Activated T-helper 2 cell treated with anti-CD3 and anti-CD28 coated beads, Interferon-gamma antibody, Interleukin-2, Interleukin-4, amounts not matched to agents 10 μg/mL and 5 μg/mL and 100 μg/mL, durations not matched to agents 14 hours and 24 hours and 36 hours (primary cell): ENCODE results near the gene ADTRP. TPM values are rescaled to one million over a fixed set of nuclear protein-coding genes. Genes with fewer than 3 reads are reported as not detected.
A peak's percentile ranks its signal among the peaks of the same experiment; 100 is the strongest.

Experiments
- DNase-seq: peaks from one replicate; pipeline ENCODE4 v3.0.0; 2021; ENCODE audit warnings: low spot score
- H3K27ac Mint-ChIP-seq: one replicate; pipeline ENCODE4 v1.8.0; 2021; ENCODE audit warnings: mixed read lengths
- H3K27me3 Mint-ChIP-seq: one replicate; pipeline ENCODE4 v1.8.0; 2021; ENCODE audit warnings: low read depth, mixed read lengths
- H3K36me3 Mint-ChIP-seq: one replicate; pipeline ENCODE4 v1.8.0; 2021; ENCODE audit warnings: low read depth, mixed read lengths
- H3K4me1 Mint-ChIP-seq: one replicate; pipeline ENCODE4 v1.8.0; 2021; ENCODE audit warnings: low read depth, mixed read lengths
- H3K4me3 Mint-ChIP-seq: one replicate; pipeline ENCODE4 v1.8.0; 2021; ENCODE audit warnings: low read depth, mild to moderate bottlenecking, moderate library complexity, mixed read lengths
- H3K9me3 Mint-ChIP-seq: one replicate; pipeline ENCODE4 v1.8.0; 2021; ENCODE audit warnings: mixed read lengths
- intact Hi-C: fragments of 100-400 bp; cut with micrococcal nuclease; formaldehyde crosslinking; loops from one replicate; pipeline ENCODE4 v1.15.1; 2023
- total RNA-seq: library from RNA; stranded (reverse); gene quantifications from 2 replicates; pipeline ENCODE4 v1.2.3, GENCODE V29; 2022

ADTRP gene
- total RNA-seq, 1 donor from 2014 or later, result 1.6 TPM

GRCh38 chr6:11718463-11718862 is 60.1 kb downstream of the ADTRP start:
- Mint-ChIP-seq H3K36me3 (peaks cover 6% of the 10 kb centered on the region), H3K4me1 (peaks cover 35% of the 10 kb centered on the region), H3K27ac (no peak overlapping the region), H3K9me3 (no peaks in the 10 kb centered on the region), H3K27me3 (no peaks in the 10 kb centered on the region), H3K4me3 (no peak overlapping the region)
- no peak for DNase-seq
- intact Hi-C loops, result no loop called here

DNA sequence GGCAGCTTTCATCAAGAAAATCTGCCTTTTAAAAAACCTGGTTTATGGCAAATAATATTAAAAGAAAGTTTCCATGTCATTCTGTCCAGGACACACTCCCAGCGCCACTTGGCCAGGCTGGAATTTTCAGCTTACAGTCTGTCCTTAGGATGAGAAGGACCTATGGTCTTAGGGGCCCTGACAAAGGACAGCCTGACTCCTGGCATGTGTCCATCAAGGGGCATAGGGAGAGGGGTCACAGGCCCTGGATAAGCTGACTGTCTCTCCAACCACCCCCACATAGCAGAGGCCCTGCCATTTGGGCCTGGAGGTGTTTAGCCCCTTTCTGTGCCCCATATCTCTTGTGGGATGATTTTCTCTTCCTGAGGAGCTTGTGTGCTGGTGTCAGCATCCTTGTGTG is 60.6 kb downstream of the ADTRP start:
- no peak overlapping the region for H3K27ac Mint-ChIP-seq
- H3K4me1 Mint-ChIP-seq, result peaks cover 35% of the 10 kb centered on the region
- H3K36me3 Mint-ChIP-seq, result peaks cover 6% of the 10 kb centered on the region
- no peak for DNase-seq
- no peaks in the 10 kb centered on the region for H3K27me3 Mint-ChIP-seq
- no peak overlapping the region for H3K4me3 Mint-ChIP-seq
- H3K9me3 Mint-ChIP-seq, result no peaks in the 10 kb centered on the region
- intact Hi-C loops, result no loop called here

- H3K27ac Mint-ChIP-seq, result peak overlapping the region; percentile 69
- no peak for DNase-seq
- no peaks in the 10 kb centered on the region for H3K36me3 Mint-ChIP-seq
- H3K4me1 Mint-ChIP-seq, result peaks cover 57% of the 10 kb centered on the region
- H3K27me3 Mint-ChIP-seq, result no peaks in the 10 kb centered on the region
- H3K9me3 Mint-ChIP-seq, result no peaks in the 10 kb centered on the region
- intact Hi-C loops, result loop anchor here (5.0 kb wide), 4 partner anchors 48 to 517 kb away; no protein-coding TSS in a partner anchor
- H3K4me3 Mint-ChIP-seq, result no peak overlapping the region
Measured at GRCh38 chr6:11714798-11715285, 63.8 kb downstream of the ADTRP start.

- Mint-ChIP-seq H3K9me3 (peaks cover 1% of the 10 kb centered on the region), H3K4me3 (no peak overlapping the region), H3K27ac (peak overlapping the region; percentile 69), H3K36me3 (no peaks in the 10 kb centered on the region), H3K4me1 (peaks cover 59% of the 10 kb centered on the region), H3K27me3 (no peaks in the 10 kb centered on the region)
- intact Hi-C loops, result loop anchor here (5.0 kb wide), 4 partner anchors 47 to 518 kb away; no protein-coding TSS in a partner anchor
- DNase-seq, result no peak
Measured at GRCh38 chr6:11714116-11714797, 64.3 kb downstream of the ADTRP start.

- no peaks in the 10 kb centered on the region for H3K27me3 Mint-ChIP-seq
- peaks cover 7% of the 10 kb centered on the region for H3K9me3 Mint-ChIP-seq
- H3K4me1 Mint-ChIP-seq, result peaks cover 61% of the 10 kb centered on the region
- no peak for DNase-seq
- intact Hi-C loops, result loop anchor here (1.0 to 5.0 kb wide), 6 partner anchors 45 to 520 kb away; no protein-coding TSS in a partner anchor
- H3K4me3 Mint-ChIP-seq, result no peak overlapping the region
- H3K36me3 Mint-ChIP-seq, result no peaks in the 10 kb centered on the region
- H3K27ac Mint-ChIP-seq, result peak overlapping the region; percentile 96
Measured at GRCh38 chr6:11712760-11713159, 65.8 kb downstream of the ADTRP start.

GRCh38 chr6:11711984-11712711 is 66.5 kb downstream of the ADTRP start:
- no peak for DNase-seq
- peaks cover 7% of the 10 kb centered on the region for H3K9me3 Mint-ChIP-seq
- H3K4me1 Mint-ChIP-seq, result peaks cover 59% of the 10 kb centered on the region
- H3K4me3 Mint-ChIP-seq, result peak overlapping the region; percentile 49
- intact Hi-C loops, result loop anchor here (1.0 to 5.0 kb wide), 8 partner anchors 17 to 520 kb away; no protein-coding TSS in a partner anchor
- H3K27ac Mint-ChIP-seq, result peak overlapping the region; percentile 96
- no peaks in the 10 kb centered on the region for H3K27me3 Mint-ChIP-seq
- H3K36me3 Mint-ChIP-seq, result no peaks in the 10 kb centered on the region

GRCh38 chr6:11711003-11711983 is 67.3 kb downstream of the ADTRP start:
- intact Hi-C loops, result loop anchor here (1.0 to 5.0 kb wide), 6 partner anchors 18 to 521 kb away; no protein-coding TSS in a partner anchor
- peaks cover 7% of the 10 kb centered on the region for H3K9me3 Mint-ChIP-seq
- H3K27ac Mint-ChIP-seq, result peak overlapping the region; percentile 96
- H3K4me1 Mint-ChIP-seq, result peaks cover 59% of the 10 kb centered on the region
- no peak for DNase-seq
- no peaks in the 10 kb centered on the region for H3K36me3 Mint-ChIP-seq
- H3K27me3 Mint-ChIP-seq, result no peaks in the 10 kb centered on the region
- peak overlapping the region; percentile 54 for H3K4me3 Mint-ChIP-seq

DNA sequence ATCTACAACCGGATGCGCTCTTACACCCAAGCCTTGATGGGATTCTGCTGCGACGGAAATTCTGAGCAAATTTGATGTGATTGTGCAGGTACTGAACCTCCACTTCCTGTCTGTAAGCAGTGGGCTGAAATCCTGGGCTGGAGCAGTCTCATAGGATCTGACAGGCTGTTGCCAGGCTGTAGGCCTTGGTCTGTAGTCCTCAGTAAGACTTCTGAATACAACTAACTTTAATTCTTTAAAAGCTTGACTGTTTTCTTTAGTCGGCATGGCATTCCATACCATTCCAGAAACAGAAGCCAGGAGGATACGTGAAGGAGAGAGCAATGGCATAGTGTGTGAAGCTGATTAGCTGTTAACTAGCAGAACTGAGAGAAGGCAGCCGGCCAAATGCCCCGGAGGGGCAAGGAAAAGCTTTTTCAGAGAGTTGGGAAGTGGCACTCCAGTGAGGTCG is 68.3 kb downstream of the ADTRP start:
- H3K36me3 Mint-ChIP-seq, result no peaks in the 10 kb centered on the region
- H3K27me3 Mint-ChIP-seq, result no peaks in the 10 kb centered on the region
- peaks cover 59% of the 10 kb centered on the region for H3K4me1 Mint-ChIP-seq
- peak; percentile 42 for DNase-seq
- peak overlapping the region; percentile 57 for H3K4me3 Mint-ChIP-seq
- H3K27ac Mint-ChIP-seq, result peak overlapping the region; percentile 96
- H3K9me3 Mint-ChIP-seq, result peaks cover 7% of the 10 kb centered on the region
- intact Hi-C loops, result loop anchor here (2.0 to 5.0 kb wide), 5 partner anchors 43 to 522 kb away; no protein-coding TSS in a partner anchor

GRCh38 chr6:11706171-11706570 is 72.4 kb downstream of the ADTRP start:
- Mint-ChIP-seq H3K4me3 (no peak overlapping the region), H3K27me3 (no peaks in the 10 kb centered on the region), H3K36me3 (no peaks in the 10 kb centered on the region), H3K9me3 (peaks cover 7% of the 10 kb centered on the region), H3K4me1 (peaks cover 29% of the 10 kb centered on the region), H3K27ac (no peak overlapping the region)
- DNase-seq, result no peak
- intact Hi-C loops, result no loop called here

- Mint-ChIP-seq H3K9me3 (peaks cover 7% of the 10 kb centered on the region), H3K36me3 (no peaks in the 10 kb centered on the region), H3K27ac (no peak overlapping the region), H3K4me1 (peaks cover 23% of the 10 kb centered on the region), H3K27me3 (no peaks in the 10 kb centered on the region), H3K4me3 (no peak overlapping the region)
- intact Hi-C loops, result no loop called here
- no peak for DNase-seq
Measured at GRCh38 chr6:11705483-11705882, 73.1 kb downstream of the ADTRP start.

DNA sequence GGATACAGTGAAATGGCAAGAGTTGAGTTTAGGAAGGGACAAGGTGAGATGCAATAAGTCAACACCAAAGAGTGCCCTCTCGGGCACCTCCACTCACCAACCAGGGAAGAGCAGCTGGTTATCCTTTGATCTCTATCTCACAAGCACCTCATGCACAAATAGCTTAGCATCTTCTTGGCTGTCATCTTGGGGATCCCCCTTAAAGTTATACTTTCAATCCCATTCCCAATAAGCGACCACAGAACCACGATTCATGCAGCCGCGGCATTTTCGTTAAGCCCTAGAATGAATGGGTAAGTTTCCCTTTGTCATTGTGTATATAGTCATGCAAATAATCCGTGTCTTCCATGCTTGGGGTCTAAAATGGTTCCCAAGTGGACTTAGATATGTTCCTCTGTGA is 73.5 kb downstream of the ADTRP start:
- no peak overlapping the region for H3K27ac Mint-ChIP-seq
- intact Hi-C loops, result no loop called here
- peaks cover 20% of the 10 kb centered on the region for H3K4me1 Mint-ChIP-seq
- DNase-seq, result no peak
- peaks cover 7% of the 10 kb centered on the region for H3K9me3 Mint-ChIP-seq
- H3K4me3 Mint-ChIP-seq, result no peak overlapping the region
- no peaks in the 10 kb centered on the region for H3K27me3 Mint-ChIP-seq
- no peaks in the 10 kb centered on the region for H3K36me3 Mint-ChIP-seq

DNA sequence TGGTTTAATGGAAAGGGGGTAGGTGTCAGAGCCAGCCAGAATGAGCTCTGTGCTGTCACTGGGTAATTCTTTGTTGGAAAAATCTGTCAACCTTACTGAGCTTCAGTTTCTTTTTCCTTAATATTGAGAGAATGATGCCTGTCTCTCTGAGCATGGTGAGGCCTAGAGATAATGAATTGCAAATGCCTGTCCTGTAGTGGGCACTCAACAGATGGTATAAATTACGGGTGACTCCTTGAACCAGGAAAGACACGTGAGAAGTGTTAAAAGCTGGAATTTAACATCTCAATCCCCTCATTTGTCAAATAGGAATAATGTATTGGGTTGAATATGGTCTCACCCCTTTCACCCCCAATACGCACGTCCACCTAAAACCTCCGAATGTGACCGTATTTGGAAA is 74.9 kb downstream of the ADTRP start:
- no peaks in the 10 kb centered on the region for H3K36me3 Mint-ChIP-seq
- H3K9me3 Mint-ChIP-seq, result peaks cover under 1% of the 10 kb centered on the region
- H3K27ac Mint-ChIP-seq, result no peak overlapping the region
- intact Hi-C loops, result no loop called here
- no peaks in the 10 kb centered on the region for H3K27me3 Mint-ChIP-seq
- peaks cover 19% of the 10 kb centered on the region for H3K4me1 Mint-ChIP-seq
- DNase-seq, result no peak
- H3K4me3 Mint-ChIP-seq, result no peak overlapping the region
